ENCODE measurements around the gene SLITRK3. TPM values are rescaled to one million over a fixed set of nuclear protein-coding genes. Genes with fewer than 3 reads are reported as not detected.

SLITRK3 gene
- polyA plus RNA-seq, 1 donor from 2014 or later: 1.8 TPM

DNA sequence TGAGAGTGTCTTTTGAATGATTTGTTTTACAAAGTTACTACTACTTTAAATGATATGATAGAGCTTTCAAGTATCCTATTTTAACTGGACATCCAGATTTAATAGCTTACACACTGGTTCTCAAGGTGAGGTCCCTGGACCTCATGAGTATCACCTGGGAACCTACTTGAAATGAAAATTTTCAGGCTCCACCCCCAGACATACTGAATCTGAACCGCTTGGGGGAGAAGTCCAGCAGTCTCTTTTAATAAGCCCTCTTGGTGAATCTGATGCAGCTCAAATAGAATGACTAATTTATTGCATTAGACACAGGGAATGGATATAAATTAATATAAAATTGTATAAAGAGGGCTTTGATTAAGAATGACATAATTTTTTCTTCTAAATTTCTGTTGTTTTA, 29.4 kb upstream of the SLITRK3 start (continued):
- TF ChIP-seq, protein P1, sequence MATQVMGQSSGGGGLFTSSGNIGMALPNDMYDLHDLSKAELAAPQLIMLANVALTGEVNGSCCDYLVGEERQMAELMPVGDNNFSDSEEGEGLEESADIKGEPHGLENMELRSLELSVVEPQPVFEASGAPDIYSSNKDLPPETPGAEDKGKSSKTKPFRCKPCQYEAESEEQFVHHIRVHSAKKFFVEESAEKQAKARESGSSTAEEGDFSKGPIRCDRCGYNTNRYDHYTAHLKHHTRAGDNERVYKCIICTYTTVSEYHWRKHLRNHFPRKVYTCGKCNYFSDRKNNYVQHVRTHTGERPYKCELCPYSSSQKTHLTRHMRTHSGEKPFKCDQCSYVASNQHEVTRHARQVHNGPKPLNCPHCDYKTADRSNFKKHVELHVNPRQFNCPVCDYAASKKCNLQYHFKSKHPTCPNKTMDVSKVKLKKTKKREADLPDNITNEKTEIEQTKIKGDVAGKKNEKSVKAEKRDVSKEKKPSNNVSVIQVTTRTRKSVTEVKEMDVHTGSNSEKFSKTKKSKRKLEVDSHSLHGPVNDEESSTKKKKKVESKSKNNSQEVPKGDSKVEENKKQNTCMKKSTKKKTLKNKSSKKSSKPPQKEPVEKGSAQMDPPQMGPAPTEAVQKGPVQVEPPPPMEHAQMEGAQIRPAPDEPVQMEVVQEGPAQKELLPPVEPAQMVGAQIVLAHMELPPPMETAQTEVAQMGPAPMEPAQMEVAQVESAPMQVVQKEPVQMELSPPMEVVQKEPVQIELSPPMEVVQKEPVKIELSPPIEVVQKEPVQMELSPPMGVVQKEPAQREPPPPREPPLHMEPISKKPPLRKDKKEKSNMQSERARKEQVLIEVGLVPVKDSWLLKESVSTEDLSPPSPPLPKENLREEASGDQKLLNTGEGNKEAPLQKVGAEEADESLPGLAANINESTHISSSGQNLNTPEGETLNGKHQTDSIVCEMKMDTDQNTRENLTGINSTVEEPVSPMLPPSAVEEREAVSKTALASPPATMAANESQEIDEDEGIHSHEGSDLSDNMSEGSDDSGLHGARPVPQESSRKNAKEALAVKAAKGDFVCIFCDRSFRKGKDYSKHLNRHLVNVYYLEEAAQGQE (IDR thresholded peaks at IDR 0.05; ENCODE audit: borderline replicate concordance): no peak
- TF ChIP-seq TAF1 (IDR thresholded peaks at IDR 0.05; ENCODE audit: low read depth): no peak
- no peak for TF ChIP-seq SMC3 (conservative IDR thresholded peaks at IDR 0.05; ENCODE audit: poor library complexity)

DNA sequence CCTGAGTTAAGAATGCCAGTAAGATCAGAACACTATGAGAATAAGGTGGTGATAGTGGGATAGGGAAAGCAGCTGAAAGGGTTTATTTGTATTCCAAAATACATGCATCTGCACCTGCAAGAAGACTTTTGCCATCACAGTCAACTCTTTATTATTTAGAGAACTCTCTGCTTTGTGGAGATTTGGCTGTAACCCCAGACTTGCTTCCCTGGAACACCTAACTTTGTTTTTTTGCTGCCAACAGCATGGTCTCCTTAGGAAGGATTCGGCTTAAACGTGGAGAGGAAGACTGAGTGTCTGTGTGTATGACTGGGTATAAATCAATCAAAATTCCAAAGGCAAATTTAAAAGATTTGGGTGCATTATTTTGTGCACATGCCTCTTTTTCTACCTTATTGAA, 21.6 kb upstream of the SLITRK3 start:
- H3K4me3 ChIP-seq (ENCODE audit: low read length): no peak overlapping the region
- TF ChIP-seq POLR2AphosphoS5 (IDR thresholded peaks at IDR 0.05) (no peak), CTCF (IDR thresholded peaks at IDR 0.05; ENCODE audit: poor library complexity, severe bottlenecking) (no peak), EP300 (conservative IDR thresholded peaks at IDR 0.05; ENCODE audit: poor library complexity, severe bottlenecking) (no peak), SMC3 (conservative IDR thresholded peaks at IDR 0.05; ENCODE audit: poor library complexity) (no peak), TAF1 (IDR thresholded peaks at IDR 0.05; ENCODE audit: low read depth) (no peak), EZH2 (IDR thresholded peaks at IDR 0.05; ENCODE audit: borderline replicate concordance, insufficient read depth, low read length, poor library complexity, severe bottlenecking) (no peak), MXI1 (conservative IDR thresholded peaks at IDR 0.05; ENCODE audit: poor library complexity, severe bottlenecking) (no peak), RAD21 (conservative IDR thresholded peaks at IDR 0.05) (no peak)
- TF ChIP-seq, protein P1 (IDR thresholded peaks at IDR 0.05; ENCODE audit: borderline replicate concordance): no peak
- H3K9ac ChIP-seq (ENCODE audit: low read length): no peak overlapping the region
- H3K27me3 ChIP-seq (ENCODE audit: insufficient read depth, low read depth, low read length): no peaks in the 10 kb centered on the region
- no peaks in the 10 kb centered on the region for H3K36me3 ChIP-seq (ENCODE audit: insufficient read depth, low read length)
- H3K9me3 ChIP-seq (ENCODE audit: low read length): no peaks in the 10 kb centered on the region
- no peaks in the 10 kb centered on the region for H3F3A ChIP-seq (ENCODE audit: insufficient read depth, low read length, poor library complexity, severe bottlenecking)
- H3K9me2 ChIP-seq (ENCODE audit: insufficient read depth, low read length): no peaks in the 10 kb centered on the region
- no peak overlapping the region for H3K4me2 ChIP-seq (ENCODE audit: low read length)
- no peaks in the 10 kb centered on the region for H4K20me1 ChIP-seq (ENCODE audit: insufficient read depth)
- no peak overlapping the region for H2AFZ ChIP-seq (ENCODE audit: low read depth, low read length)
- no peak overlapping the region for H3K27ac ChIP-seq (ENCODE audit: low read length)
- no peaks in the 10 kb centered on the region for H3K79me2 ChIP-seq (replicated peaks; ENCODE audit: insufficient read depth, low read length)
